ENCODE results near the gene BABAM2.
"Not testable (repeated sequence)": the region's sequence is repeated elsewhere in the genome, so short reads cannot be mapped to it uniquely, and the experiment has no call there.

Gene BABAM2

GRCh38 chr2:27857417-27858172, 32.9 kb upstream of the BABAM2 start:
- Histone ChIP-seq H3K27ac (ENCODE audit: low read length) (no peak overlapping the region), H3K4me3 (ENCODE audit: low read depth in 1 of 2, low read length in 2 of 2) (no peak overlapping the region), H3K27me3 (ENCODE audit: low read depth, low read length) (no peaks in the 10 kb centered on the region), H3K9me3 (ENCODE audit: control insufficient read depth in 1 of 2, low read length in 2 of 2) (peaks cover 0 to 2% of the 10 kb centered on the region in 2 donors), H3K4me1 (ENCODE audit: control insufficient read depth in 1 of 2, insufficient read depth in 2 of 2, low read length in 2 of 2) (peaks cover 0 to 3% of the 10 kb centered on the region in 2 donors), H3K36me3 (ENCODE audit: control insufficient read depth in 1 of 2, insufficient read depth in 2 of 2, low read length in 2 of 2) (peaks cover 0 to 6% of the 10 kb centered on the region in 2 donors)

- Histone ChIP-seq H3K36me3 (ENCODE audit: control insufficient read depth in 1 of 2, insufficient read depth in 2 of 2, low read length in 2 of 2) (peaks cover 0 to 6% of the 10 kb centered on the region in 2 donors), H3K27me3 (ENCODE audit: low read depth, low read length) (no peaks in the 10 kb centered on the region), H3K4me3 (ENCODE audit: low read depth in 1 of 2, low read length in 2 of 2) (no peak overlapping the region), H3K4me1 (ENCODE audit: control insufficient read depth in 1 of 2, insufficient read depth in 2 of 2, low read length in 2 of 2) (peaks cover 0 to 3% of the 10 kb centered on the region in 2 donors), H3K27ac (ENCODE audit: low read length) (no peak overlapping the region), H3K9me3 (ENCODE audit: control insufficient read depth in 1 of 2, low read length in 2 of 2) (peaks cover 0 to 2% of the 10 kb centered on the region in 2 donors)
Observed at GRCh38 chr2:27860111-27860510, 30.4 kb upstream of the BABAM2 start.

- Histone ChIP-seq H3K4me1 (ENCODE audit: control insufficient read depth in 1 of 2, insufficient read depth in 2 of 2, low read length in 2 of 2) (no peaks in the 10 kb centered on the region), H3K9me3 (ENCODE audit: control insufficient read depth in 1 of 2, low read length in 2 of 2) (no peaks in the 10 kb centered on the region), H3K4me3 (ENCODE audit: low read depth in 1 of 2, low read length in 2 of 2) (no peak overlapping the region), H3K36me3 (ENCODE audit: control insufficient read depth in 1 of 2, insufficient read depth in 2 of 2, low read length in 2 of 2) (peaks cover 0 to under 1% of the 10 kb centered on the region in 2 donors), H3K27me3 (ENCODE audit: low read depth, low read length) (no peaks in the 10 kb centered on the region), H3K27ac (ENCODE audit: low read length) (no peak overlapping the region)
Observed at GRCh38 chr2:27863146-27863545, 27.4 kb upstream of the BABAM2 start.

GRCh38 chr2:27863955-27864354, 26.6 kb upstream of the BABAM2 start:
- H3K4me3 ChIP-seq (ENCODE audit: low read depth in 1 of 2, low read length in 2 of 2); H3K4me1 ChIP-seq (ENCODE audit: control insufficient read depth in 1 of 2, insufficient read depth in 2 of 2, low read length in 2 of 2); H3K27me3 ChIP-seq (ENCODE audit: low read depth, low read length); H3K36me3 ChIP-seq (ENCODE audit: control insufficient read depth in 1 of 2, insufficient read depth in 2 of 2, low read length in 2 of 2); H3K9me3 ChIP-seq (ENCODE audit: control insufficient read depth in 1 of 2, low read length in 2 of 2); H3K27ac ChIP-seq (ENCODE audit: low read length): not testable (repeated sequence)

GRCh38 chr2:27866237-27866636, 24.3 kb upstream of the BABAM2 start:
- H3K27me3 ChIP-seq (ENCODE audit: low read depth, low read length): no peaks in the 10 kb centered on the region
- no peaks in the 10 kb centered on the region for H3K36me3 ChIP-seq (ENCODE audit: control insufficient read depth in 1 of 2, insufficient read depth in 2 of 2, low read length in 2 of 2)

GRCh38 chr2:27869763-27870162, 20.8 kb upstream of the BABAM2 start:
- no peak overlapping the region for H3K27ac ChIP-seq (ENCODE audit: low read length)
- H3K4me3 ChIP-seq (ENCODE audit: low read depth in 1 of 2, low read length in 2 of 2): no peak overlapping the region
- H3K9me3 ChIP-seq (ENCODE audit: control insufficient read depth in 1 of 2, low read length in 2 of 2): no peaks in the 10 kb centered on the region
- H3K4me1 ChIP-seq (ENCODE audit: control insufficient read depth in 1 of 2, insufficient read depth in 2 of 2, low read length in 2 of 2): no peaks in the 10 kb centered on the region
- no peaks in the 10 kb centered on the region for H3K36me3 ChIP-seq (ENCODE audit: control insufficient read depth in 1 of 2, insufficient read depth in 2 of 2, low read length in 2 of 2)
- no peaks in the 10 kb centered on the region for H3K27me3 ChIP-seq (ENCODE audit: low read depth, low read length)

More at GRCh38 chr2:27866237-27866636, 24.3 kb upstream of the BABAM2 start:
- H3K9me3 ChIP-seq (ENCODE audit: control insufficient read depth in 1 of 2, low read length in 2 of 2): no peaks in the 10 kb centered on the region
- H3K27ac ChIP-seq (ENCODE audit: low read length): no peak overlapping the region
- no peak overlapping the region for H3K4me3 ChIP-seq (ENCODE audit: low read depth in 1 of 2, low read length in 2 of 2)
- H3K4me1 ChIP-seq (ENCODE audit: control insufficient read depth in 1 of 2, insufficient read depth in 2 of 2, low read length in 2 of 2): no peaks in the 10 kb centered on the region

- Histone ChIP-seq H3K4me1 (ENCODE audit: control insufficient read depth in 1 of 2, insufficient read depth in 2 of 2, low read length in 2 of 2) (no peaks in the 10 kb centered on the region), H3K36me3 (ENCODE audit: control insufficient read depth in 1 of 2, insufficient read depth in 2 of 2, low read length in 2 of 2) (no peaks in the 10 kb centered on the region), H3K4me3 (ENCODE audit: low read depth in 1 of 2, low read length in 2 of 2) (no peak overlapping the region), H3K27ac (ENCODE audit: low read length) (no peak overlapping the region), H3K9me3 (ENCODE audit: control insufficient read depth in 1 of 2, low read length in 2 of 2) (no peaks in the 10 kb centered on the region), H3K27me3 (ENCODE audit: low read depth, low read length) (no peaks in the 10 kb centered on the region)
Observed at GRCh38 chr2:27870724-27871123, 19.8 kb upstream of the BABAM2 start.

GRCh38 chr2:27871802-27872201, 18.7 kb upstream of the BABAM2 start:
- no peaks in the 10 kb centered on the region for H3K4me1 ChIP-seq (ENCODE audit: control insufficient read depth in 1 of 2, insufficient read depth in 2 of 2, low read length in 2 of 2)
- no peaks in the 10 kb centered on the region for H3K36me3 ChIP-seq (ENCODE audit: control insufficient read depth in 1 of 2, insufficient read depth in 2 of 2, low read length in 2 of 2)
- H3K4me3 ChIP-seq (ENCODE audit: low read depth in 1 of 2, low read length in 2 of 2): no peak overlapping the region
- peaks cover 0 to 3% of the 10 kb centered on the region in 2 donors for H3K9me3 ChIP-seq (ENCODE audit: control insufficient read depth in 1 of 2, low read length in 2 of 2)
- H3K27ac ChIP-seq (ENCODE audit: low read length): no peak overlapping the region
- H3K27me3 ChIP-seq (ENCODE audit: low read depth, low read length): no peaks in the 10 kb centered on the region

- peaks cover 0 to 3% of the 10 kb centered on the region in 2 donors for H3K9me3 ChIP-seq (ENCODE audit: control insufficient read depth in 1 of 2, low read length in 2 of 2)
- no peaks in the 10 kb centered on the region for H3K27me3 ChIP-seq (ENCODE audit: low read depth, low read length)
- H3K4me1 ChIP-seq (ENCODE audit: control insufficient read depth in 1 of 2, insufficient read depth in 2 of 2, low read length in 2 of 2): no peaks in the 10 kb centered on the region
- no peaks in the 10 kb centered on the region for H3K36me3 ChIP-seq (ENCODE audit: control insufficient read depth in 1 of 2, insufficient read depth in 2 of 2, low read length in 2 of 2)
- no peak overlapping the region for H3K4me3 ChIP-seq (ENCODE audit: low read depth in 1 of 2, low read length in 2 of 2)
- no peak overlapping the region for H3K27ac ChIP-seq (ENCODE audit: low read length)
Observed at GRCh38 chr2:27873091-27873490, 17.4 kb upstream of the BABAM2 start.

GRCh38 chr2:27875089-27875881, 15.2 kb upstream of the BABAM2 start:
- Histone ChIP-seq H3K36me3 (ENCODE audit: control insufficient read depth in 1 of 2, insufficient read depth in 2 of 2, low read length in 2 of 2) (no peaks in the 10 kb centered on the region), H3K4me3 (ENCODE audit: low read depth in 1 of 2, low read length in 2 of 2) (no peak overlapping the region), H3K9me3 (ENCODE audit: control insufficient read depth in 1 of 2, low read length in 2 of 2) (peaks cover 0 to 3% of the 10 kb centered on the region in 2 donors), H3K4me1 (ENCODE audit: control insufficient read depth in 1 of 2, insufficient read depth in 2 of 2, low read length in 2 of 2) (no peaks in the 10 kb centered on the region), H3K27me3 (ENCODE audit: low read depth, low read length) (no peaks in the 10 kb centered on the region), H3K27ac (ENCODE audit: low read length) (no peak overlapping the region)

- H3K27ac ChIP-seq (ENCODE audit: low read length): no peak overlapping the region
- H3K27me3 ChIP-seq (ENCODE audit: low read depth, low read length): no peaks in the 10 kb centered on the region
- H3K36me3 ChIP-seq (ENCODE audit: control insufficient read depth in 1 of 2, insufficient read depth in 2 of 2, low read length in 2 of 2): no peaks in the 10 kb centered on the region
- H3K4me1 ChIP-seq (ENCODE audit: control insufficient read depth in 1 of 2, insufficient read depth in 2 of 2, low read length in 2 of 2): no peaks in the 10 kb centered on the region
- H3K9me3 ChIP-seq (ENCODE audit: control insufficient read depth in 1 of 2, low read length in 2 of 2): peaks cover 0 to 3% of the 10 kb centered on the region in 2 donors
- H3K4me3 ChIP-seq (ENCODE audit: low read depth in 1 of 2, low read length in 2 of 2): no peak overlapping the region
Observed at GRCh38 chr2:27878825-27879224, 11.7 kb upstream of the BABAM2 start.

Data from muscle layer of duodenum (tissue), 2 donors.